Jurkat, Clone E6-1 (cell line): Measurements from ENCODE around the gene SEMA3A.
A peak's percentile ranks its signal among the peaks of the same experiment; 100 is the strongest.

Experiments
- DNase-seq: peaks from one replicate; pipeline ENCODE4 v3.0.0-alpha.2; 2011; ENCODE audit warnings: low read depth, low spot score
- H3K4me3 ChIP-seq: 2 replicates; pipeline ENCODE4 v1.5.1; 2011; ENCODE audit warnings: mild to moderate bottlenecking, low read length, control low read depth, moderate library complexity

Gene SEMA3A

DNA sequence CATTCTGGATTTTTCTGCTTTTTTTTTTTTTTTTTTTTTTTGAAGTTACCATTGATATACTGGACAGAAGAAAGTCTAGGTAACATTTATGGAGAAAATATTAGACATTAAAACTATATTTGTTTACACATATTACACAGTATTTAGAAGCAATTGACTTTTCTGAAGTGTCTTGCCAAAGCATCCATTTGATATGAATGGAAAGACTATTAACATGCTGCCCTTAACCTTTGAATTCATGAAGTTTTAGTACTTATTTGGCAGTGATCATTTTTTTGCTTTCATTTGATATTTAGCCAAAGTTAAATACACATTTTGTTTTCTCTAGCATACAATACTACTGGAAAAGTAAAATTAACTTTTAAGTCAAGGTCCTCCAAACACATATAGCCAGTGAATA, 210.0 kb downstream of the SEMA3A start:
- H3K4me3 ChIP-seq: no peak overlapping the region
- DNase-seq: no peak

- H3K4me3 ChIP-seq: no peak overlapping the region
These were observed 210.5 kb downstream of the SEMA3A start for GRCh38 chr7:83984076-83984475.

DNA sequence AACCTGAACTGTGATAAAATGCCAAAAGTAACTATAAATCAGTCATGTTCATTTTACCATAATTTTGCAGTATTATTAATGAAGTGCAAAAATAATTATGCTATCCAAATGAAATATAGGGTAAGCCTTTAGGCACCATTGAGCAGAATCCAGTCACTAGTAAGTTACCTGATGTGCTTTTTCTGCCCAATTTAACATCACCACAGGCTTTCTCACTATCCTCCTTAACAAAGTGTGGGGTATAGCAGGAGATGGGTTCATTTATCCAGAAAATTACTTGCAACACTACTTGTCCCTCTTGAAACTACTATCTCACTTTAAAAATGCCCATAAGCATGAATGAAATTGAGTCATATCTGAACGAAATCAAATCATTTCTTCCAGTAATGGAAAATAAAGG, 211.0 kb downstream of the SEMA3A start:
- H3K4me3 ChIP-seq: no peak overlapping the region
- DNase-seq: no peak

More at GRCh38 chr7:83984076-83984475, 210.5 kb downstream of the SEMA3A start:
- DNase-seq: no peak

GRCh38 chr7:83976302-83976701, 218.3 kb downstream of the SEMA3A start:
- peak; percentile 22 for DNase-seq
- H3K4me3 ChIP-seq: no peak overlapping the region

GRCh38 chr7:83970081-83970480, 224.5 kb downstream of the SEMA3A start:
- no peak overlapping the region for H3K4me3 ChIP-seq
- DNase-seq: no peak

DNA sequence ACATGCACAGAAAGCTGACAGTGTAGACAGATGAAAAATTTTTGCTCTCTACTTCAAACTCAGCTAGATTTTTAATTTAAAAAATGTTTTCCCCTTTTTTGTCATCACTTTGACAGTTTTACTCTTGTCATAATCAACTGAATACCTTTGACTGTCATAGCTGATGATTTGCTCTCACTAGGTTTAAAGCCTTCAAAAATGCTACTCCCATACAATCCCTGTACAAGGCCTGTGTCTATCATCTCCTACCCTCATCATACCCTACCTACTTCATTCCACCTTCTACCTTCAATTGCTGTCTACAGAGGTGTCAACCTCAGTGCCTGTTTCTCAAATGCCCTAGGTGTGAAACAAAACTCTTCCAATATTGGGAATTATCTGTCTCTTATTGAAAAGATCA, 230.3 kb downstream of the SEMA3A start:
- no peak overlapping the region for H3K4me3 ChIP-seq
- DNase-seq: no peak

DNA sequence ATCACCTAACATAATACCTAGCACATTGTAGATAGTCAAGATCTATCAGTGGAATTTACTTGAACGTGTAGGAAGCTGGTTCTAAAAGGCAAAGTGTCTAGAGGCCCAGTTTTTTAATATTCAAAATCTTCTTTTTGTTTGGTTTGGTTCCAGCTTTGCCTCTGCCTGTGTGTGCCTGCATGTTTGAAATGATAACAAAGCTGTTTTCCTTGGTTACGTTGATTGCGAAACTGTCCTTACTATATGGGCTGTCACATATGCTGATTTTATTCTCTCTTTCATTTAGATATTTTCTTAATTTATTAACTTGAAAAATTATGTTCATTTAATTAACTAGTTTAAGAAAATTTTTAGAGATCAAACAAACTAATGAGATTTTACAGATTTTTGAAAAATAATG, 237.3 kb downstream of the SEMA3A start:
- DNase-seq: no peak
- no peak overlapping the region for H3K4me3 ChIP-seq

DNA sequence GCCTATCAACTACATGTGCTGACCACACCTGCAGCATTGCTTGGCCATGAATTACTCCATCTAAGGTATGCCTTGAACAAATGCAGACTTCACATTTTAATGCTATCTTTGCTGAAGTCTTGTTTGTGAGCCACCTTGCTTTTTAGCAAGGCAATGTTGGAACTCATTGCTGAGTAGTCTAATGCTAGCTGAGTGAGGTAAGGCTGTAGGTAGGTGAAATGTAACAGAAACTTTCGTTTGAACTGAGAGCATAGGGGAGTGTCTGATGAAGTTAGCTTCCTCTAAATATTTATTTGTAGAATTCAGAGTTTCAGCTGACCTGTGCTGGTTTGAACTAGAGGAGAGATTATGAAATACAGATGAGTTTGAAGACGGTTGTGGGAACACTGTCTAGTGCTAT, 238.5 kb downstream of the SEMA3A start:
- DNase-seq: no peak
- H3K4me3 ChIP-seq: no peak overlapping the region

GRCh38 chr7:83952236-83952635, 242.4 kb downstream of the SEMA3A start:
- DNase-seq: no peak

DNA sequence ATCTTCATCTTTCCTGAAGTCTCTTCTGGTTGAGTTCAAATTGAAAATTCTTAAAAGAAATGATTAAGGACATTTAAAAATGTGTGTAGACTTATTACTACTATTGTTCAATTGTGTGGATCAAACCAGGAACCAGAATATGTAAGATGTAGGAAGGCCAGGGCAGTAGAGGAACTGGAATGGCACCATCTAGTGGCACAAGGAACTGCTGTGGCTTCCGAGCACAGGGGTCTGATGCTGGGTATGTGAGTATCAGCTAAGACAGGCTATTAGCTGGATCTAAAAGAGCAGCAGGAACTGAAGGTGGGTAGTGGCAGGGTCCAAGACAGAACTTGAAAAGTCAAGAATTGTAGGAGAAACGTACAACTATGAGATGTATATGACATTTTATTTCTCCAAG, 247.3 kb downstream of the SEMA3A start:
- peak; percentile 29 for DNase-seq
- H3K4me3 ChIP-seq: no peak overlapping the region

More at GRCh38 chr7:83952236-83952635, 242.4 kb downstream of the SEMA3A start:
- no peak overlapping the region for H3K4me3 ChIP-seq

DNA sequence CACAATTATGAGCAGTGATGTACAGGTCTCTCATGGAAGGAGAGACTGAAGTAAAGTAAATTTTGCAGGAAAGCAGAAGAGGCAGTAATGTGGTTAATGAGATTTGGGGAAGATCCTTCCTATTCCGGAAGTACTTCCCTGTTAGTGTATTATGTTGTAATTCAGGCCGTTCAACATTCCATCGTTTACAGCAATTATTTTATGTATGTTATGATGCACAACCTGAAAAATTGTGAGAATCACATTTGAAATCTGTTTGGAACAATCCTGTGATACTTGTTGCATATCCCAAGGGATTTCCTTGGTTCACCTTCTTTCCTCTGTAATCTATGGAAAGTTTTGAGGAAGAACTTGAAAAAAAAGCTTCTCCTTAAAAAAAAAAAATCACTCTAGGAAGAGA, 247.8 kb downstream of the SEMA3A start:
- H3K4me3 ChIP-seq: no peak overlapping the region
- DNase-seq: no peak

DNA sequence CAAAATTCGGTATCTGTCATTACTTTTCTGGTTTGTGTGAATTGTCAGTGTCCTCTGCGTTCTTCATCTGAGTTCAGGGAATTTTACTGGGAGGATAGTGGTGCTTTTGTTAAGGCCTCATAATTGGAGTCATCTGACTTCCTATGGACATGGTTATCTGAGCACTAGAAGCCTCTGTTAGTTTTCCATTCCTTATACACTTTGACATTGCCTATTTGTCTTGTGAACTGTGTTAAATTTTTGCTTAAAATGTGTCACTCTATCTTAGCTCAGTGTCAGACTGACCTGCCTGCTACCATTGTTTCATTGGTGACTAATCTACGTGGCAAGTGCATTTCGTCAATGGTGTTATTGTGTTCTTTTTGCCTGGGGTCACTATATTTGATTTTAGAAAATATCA, 253.3 kb downstream of the SEMA3A start:
- no peak for DNase-seq

DNA sequence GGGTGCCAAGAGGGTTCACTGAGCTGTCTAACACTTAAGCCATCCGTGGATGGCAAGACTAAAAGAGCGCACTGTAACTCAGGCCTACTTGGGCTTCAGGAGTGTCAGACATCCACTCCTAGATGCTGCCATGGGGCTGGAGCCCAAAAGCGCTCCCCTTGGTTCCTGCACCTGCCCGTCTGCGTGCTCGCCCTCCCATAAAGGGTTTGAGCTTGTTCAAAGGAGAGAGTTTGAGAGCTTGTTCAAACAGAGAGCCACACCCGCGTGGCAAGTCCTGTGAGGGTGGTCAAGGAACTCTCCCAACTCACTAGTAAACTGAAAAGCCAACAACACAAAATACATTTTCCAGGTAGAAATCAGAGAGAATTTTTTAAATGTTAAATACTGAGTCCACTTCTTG, 256.7 kb downstream of the SEMA3A start:
- no peak for DNase-seq
- H3K4me3 ChIP-seq: no peak overlapping the region

More for the DNA sequence above, 253.3 kb downstream of the SEMA3A start:
- H3K4me3 ChIP-seq: no peak overlapping the region

GRCh38 chr7:83936056-83936708, 258.4 kb downstream of the SEMA3A start:
- H3K4me3 ChIP-seq: no peak overlapping the region
- DNase-seq: peak; percentile 55

DNA sequence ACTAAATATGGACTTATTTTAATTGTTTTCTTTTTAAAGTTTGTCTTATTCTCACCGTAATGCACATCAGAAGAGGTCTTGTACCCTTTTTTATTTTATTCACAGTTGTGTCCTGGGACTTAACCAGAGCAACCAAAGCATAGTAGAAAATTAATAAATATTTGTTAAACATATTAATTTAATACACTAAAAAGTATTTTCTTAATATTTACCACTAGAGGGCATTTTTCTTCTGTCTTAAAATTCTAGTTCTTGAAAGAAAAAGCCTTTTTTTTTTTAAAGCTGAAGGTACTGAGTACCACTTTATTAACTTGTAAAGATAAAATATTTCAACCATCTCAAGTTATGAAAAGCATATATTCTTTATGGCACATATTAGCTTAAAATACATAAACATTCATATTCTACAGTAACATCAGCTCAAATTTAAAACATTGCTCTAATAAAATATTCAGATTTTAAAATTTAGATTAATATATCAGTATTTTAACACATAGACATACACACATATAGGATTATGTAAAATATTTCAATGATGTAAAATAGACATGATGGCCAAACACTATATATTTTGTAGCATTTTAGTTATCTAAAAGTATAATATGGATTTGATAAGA, 260.4 kb downstream of the SEMA3A start:
- no peak for DNase-seq
- no peak overlapping the region for H3K4me3 ChIP-seq

DNA sequence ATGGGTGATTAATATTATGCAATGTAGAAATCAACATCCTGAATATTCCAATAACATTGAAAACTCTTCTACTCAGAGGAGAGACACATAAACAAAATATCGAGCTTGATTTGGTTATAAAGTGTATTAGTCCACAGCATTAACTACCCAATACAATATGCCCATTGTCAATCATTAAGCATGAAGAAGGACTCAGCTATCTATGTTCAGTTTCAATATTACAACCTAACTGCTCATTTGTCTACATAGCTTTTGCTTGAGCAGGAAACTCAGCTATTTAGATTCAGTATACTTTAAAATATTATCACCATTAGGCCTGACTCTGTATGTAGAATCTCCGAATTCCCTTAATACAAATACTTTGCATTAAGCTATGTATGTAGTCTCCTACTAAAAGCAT, 262.6 kb downstream of the SEMA3A start:
- DNase-seq: no peak

GRCh38 chr7:83930262-83930661, 264.3 kb downstream of the SEMA3A start:
- DNase-seq: no peak
- no peak overlapping the region for H3K4me3 ChIP-seq

More for the DNA sequence above, 262.6 kb downstream of the SEMA3A start:
- H3K4me3 ChIP-seq: no peak overlapping the region

DNA sequence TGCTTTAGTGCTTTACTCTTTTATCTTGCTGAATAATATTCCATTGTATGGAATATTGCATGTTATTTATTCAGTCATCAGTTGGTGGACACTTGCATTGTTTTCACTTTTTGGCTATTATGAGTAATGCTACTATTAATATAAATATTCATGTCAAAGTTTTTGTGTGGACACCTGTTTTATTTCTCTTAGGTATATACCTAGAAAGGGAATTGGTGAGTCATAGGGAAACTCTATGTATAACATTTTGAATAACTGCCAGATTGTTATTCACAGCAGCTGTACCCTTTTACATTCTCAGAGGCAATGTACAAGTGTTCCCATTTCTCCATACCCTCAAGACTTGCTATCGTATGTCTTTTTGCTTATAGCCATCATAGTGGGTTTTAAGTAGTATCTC, 268.7 kb downstream of the SEMA3A start:
- H3K4me3 ChIP-seq: no peak overlapping the region
- DNase-seq: no peak

- no peak for DNase-seq
- H3K4me3 ChIP-seq: no peak overlapping the region
These were observed 272.5 kb downstream of the SEMA3A start for GRCh38 chr7:83921941-83922607.

- DNase-seq: no peak
- no peak overlapping the region for H3K4me3 ChIP-seq
These were observed 273.2 kb downstream of the SEMA3A start for GRCh38 chr7:83921271-83921940.
